Panc1 (cell line): ENCODE results near the gene BRMS1L. TPM values are rescaled to one million over a fixed set of nuclear protein-coding genes. Genes with fewer than 3 reads are reported as not detected.
"Not testable (repeated sequence)": the region's sequence is repeated elsewhere in the genome, so short reads cannot be mapped to it uniquely, and the experiment has no call there.

ENCODE experiments used
- ATAC-seq: fragments of 200-7000 bp; cut with Tn5 transposase; 2 replicates; pipeline ENCODE4 v1.9.1; 2020; ENCODE audit warnings: mild to moderate bottlenecking, moderate library complexity
- BruUV-seq: library from RNA; stranded (reverse); fragments of 400-500 nt; replicated peaks from 2 replicates; lab custom pipeline; 2021; lab: Mats Ljungman, UMichigan
- CTCF ChIA-PET: fragments of 300-600 bp; sonication (Branson Sonifier 250); formaldehyde crosslinking; loops from one replicate; lab custom pipeline; 2022; ENCODE audit warnings: antibody characterized with exemption; lab: Charles Lee
- POLR2A ChIA-PET: fragments of 300-600 bp; sonication (Branson Sonifier 250); formaldehyde crosslinking; loops from one replicate; lab custom pipeline; 2022; ENCODE audit warnings: antibody characterized with exemption; lab: Charles Lee
- DNase-seq: peaks from one replicate; pipeline ENCODE4 v3.0.0-alpha.2; 2010; ENCODE audit warnings: low read depth, low spot score
- H3K27ac ChIP-seq: 2 replicates; pipeline ENCODE4 v1.5.1; 2011; ENCODE audit warnings: mild to moderate bottlenecking, low read length, inconsistent platforms
- H3K27me3 ChIP-seq: fragments of 200-500 bp; sonication (Bioruptor generic); 2 replicates; pipeline ENCODE4 v1.6.0; 2014; ENCODE audit warnings: low read length, inconsistent platforms; ENCODE audit not compliant: control insufficient read depth, insufficient read depth
- H3K36me3 ChIP-seq: fragments of 200-500 bp; sonication (Bioruptor generic); 2 replicates; pipeline ENCODE4 v1.5.1; 2014; ENCODE audit warnings: inconsistent platforms, mild to moderate bottlenecking, low read length, moderate library complexity; ENCODE audit not compliant: control insufficient read depth, insufficient read depth
- H3K4me1 ChIP-seq: 2 replicates; pipeline ENCODE4 v1.5.1; 2011; ENCODE audit warnings: inconsistent platforms, mild to moderate bottlenecking, low read length, moderate library complexity; ENCODE audit not compliant: control insufficient read depth, insufficient read depth
- H3K4me3 ChIP-seq, 2 experiments: 2 replicates each; pipeline ENCODE4 v1.5.1; 2011 to 2012; ENCODE audit warnings: low read depth in 2 of 2, low read length in 2 of 2, mild to moderate bottlenecking in 2 of 2, inconsistent platforms in 1 of 2, moderate library complexity in 1 of 2
- H3K9me3 ChIP-seq: fragments of 200-500 bp; sonication (Bioruptor generic); 2 replicates; pipeline ENCODE4 v1.5.1; 2014; ENCODE audit warnings: low read depth, mild to moderate bottlenecking, inconsistent platforms, low read length, moderate library complexity; ENCODE audit not compliant: control insufficient read depth, insufficient read depth
- POLR2AphosphoS5 ChIP-seq: IDR thresholded peaks from 2 replicates; pipeline ENCODE4 v1.6.1; 2012; ENCODE audit warnings: mild to moderate bottlenecking, low read depth, low read length, moderate library complexity
- SIN3A ChIP-seq: IDR thresholded peaks from 2 replicates; pipeline ENCODE4 v1.6.1; 2012; ENCODE audit warnings: low read depth, mild to moderate bottlenecking, low read length, moderate library complexity, borderline replicate concordance; ENCODE audit not compliant: insufficient read depth
- TCF7L2 ChIP-seq: IDR thresholded peaks from 2 replicates; pipeline ENCODE4 v1.6.1; 2011; ENCODE audit warnings: mild to moderate bottlenecking, low read depth, low read length, inconsistent platforms
- in situ Hi-C: cut with HindIII; loops from 2 replicates; pipeline ENCODE4 v1.10.0; 2016; ENCODE audit warnings: low sequenced_read_pairs, low pct_unique_long_range_greater_than_20kb
- intact Hi-C: fragments of 100-400 bp; cut with micrococcal nuclease; formaldehyde crosslinking; loops from one replicate; pipeline ENCODE4 v1.10.0; 2022; ENCODE audit not compliant: unreplicated experiment
- total RNA-seq: library from RNA; stranded (reverse); gene quantifications from one replicate; pipeline ENCODE4 v1.2.1, GENCODE V29; 2021; ENCODE audit not compliant: unreplicated experiment
- TF ChIP-seq, protein P1 (sequence below), 2 experiments: IDR thresholded peaks; 2 replicates each; pipeline ENCODE4 v1.6.1; 2011 to 2012; ENCODE audit warnings: low read depth in 2 of 2, control low read depth in 1 of 2, low read length in 1 of 2, mild to moderate bottlenecking in 1 of 2, moderate library complexity in 1 of 2; ENCODE audit not compliant: insufficient read depth in 1 of 2
- TF ChIP-seq, protein P2 (sequence below): fragments of 450-650 bp; IDR thresholded peaks from 2 replicates; pipeline ENCODE4 v1.5.1; 2017; ENCODE audit warnings: mild to moderate bottlenecking

The BRMS1L gene
- total RNA-seq, 1 experiment from 2014 or later, result 10.5 TPM

DNA sequence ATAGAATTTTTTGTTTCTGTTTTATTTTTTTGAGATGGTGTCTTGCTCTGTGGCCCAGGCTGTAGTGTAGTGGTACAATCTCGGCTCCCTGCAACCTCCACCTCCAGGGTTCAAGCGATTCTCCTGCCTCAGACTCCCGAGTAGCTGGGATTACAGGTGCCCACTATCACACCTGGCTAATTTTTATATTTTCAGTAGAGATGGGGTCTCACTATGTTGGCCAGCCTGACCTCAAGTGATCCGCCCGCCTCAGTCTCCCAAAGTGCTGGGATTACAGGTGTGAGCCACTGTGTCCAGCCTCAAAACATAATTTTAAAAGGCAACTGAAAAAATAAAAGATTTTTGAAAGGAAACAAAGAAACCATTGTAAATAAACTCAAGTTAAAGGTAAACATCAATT, 48.6 kb upstream of the BRMS1L start:
- H3K27me3 ChIP-seq, ATAC-seq, DNase-seq, H3K27ac ChIP-seq, in situ Hi-C loops, H3K4me3 ChIP-seq, POLR2A ChIA-PET, H3K36me3 ChIP-seq, BruUV-seq, H3K9me3 ChIP-seq, H3K4me1 ChIP-seq, CTCF ChIA-PET, intact Hi-C loops: not testable (repeated sequence)

DNA sequence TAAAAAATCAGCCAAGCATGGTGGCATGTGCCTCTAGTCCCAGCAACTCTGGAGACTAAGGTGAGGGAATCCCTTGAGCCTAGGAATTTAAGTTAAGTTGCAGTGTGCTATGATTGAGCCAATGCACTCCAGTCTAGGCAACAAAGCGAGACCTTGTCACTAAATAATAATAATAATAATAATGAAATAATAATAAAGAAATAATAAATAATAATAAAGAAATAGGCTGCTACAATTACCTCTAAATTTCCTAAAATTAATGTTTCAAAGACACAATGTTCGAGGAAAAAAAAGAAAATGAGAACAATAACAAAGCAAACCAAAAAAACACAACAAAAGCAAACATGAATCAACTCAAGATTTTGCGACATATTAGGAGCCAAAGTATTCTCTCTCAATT, 46.8 kb upstream of the BRMS1L start:
- no TSS peak for BruUV-seq
- CTCF ChIA-PET, result no interaction called here
- POLR2A ChIA-PET, result no interaction called here

DNA sequence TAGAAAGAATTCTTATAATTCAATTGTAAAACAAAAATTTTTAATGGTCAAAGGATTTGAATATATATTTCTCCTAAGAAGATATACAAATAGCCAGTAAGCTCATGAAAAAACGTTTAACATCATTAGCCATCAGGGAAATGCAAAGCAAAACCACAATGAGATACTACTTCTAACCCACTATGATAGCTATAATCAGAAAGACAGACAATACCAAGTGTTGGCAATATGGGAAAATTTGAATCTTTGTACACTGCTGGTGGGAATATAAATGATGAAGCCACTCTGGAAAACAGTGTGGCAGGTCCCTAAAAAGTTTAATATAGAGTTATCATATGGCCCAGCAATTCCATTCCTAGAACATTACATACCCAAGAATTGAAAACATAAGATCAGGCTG, 42.4 kb upstream of the BRMS1L start:
- CTCF ChIA-PET, result interaction anchor here (0.5 kb wide), 1 partner anchor 28 kb away, joined by 12 read pairs; no protein-coding TSS in a partner anchor
- no peaks in the 10 kb centered on the region for H3K9me3 ChIP-seq
- in situ Hi-C loops (no loop called here), intact Hi-C loops (no loop called here)
- no peaks in the 10 kb centered on the region for H3K4me1 ChIP-seq
- H3K4me3 ChIP-seq, result no peak overlapping the region
- ATAC-seq (no peak), DNase-seq (no peak)
- H3K27me3 ChIP-seq, result no peaks in the 10 kb centered on the region
- TF ChIP-seq SIN3A (no peak), POLR2AphosphoS5 (no peak), TCF7L2 (no peak)
- TF ChIP-seq, protein P1, sequence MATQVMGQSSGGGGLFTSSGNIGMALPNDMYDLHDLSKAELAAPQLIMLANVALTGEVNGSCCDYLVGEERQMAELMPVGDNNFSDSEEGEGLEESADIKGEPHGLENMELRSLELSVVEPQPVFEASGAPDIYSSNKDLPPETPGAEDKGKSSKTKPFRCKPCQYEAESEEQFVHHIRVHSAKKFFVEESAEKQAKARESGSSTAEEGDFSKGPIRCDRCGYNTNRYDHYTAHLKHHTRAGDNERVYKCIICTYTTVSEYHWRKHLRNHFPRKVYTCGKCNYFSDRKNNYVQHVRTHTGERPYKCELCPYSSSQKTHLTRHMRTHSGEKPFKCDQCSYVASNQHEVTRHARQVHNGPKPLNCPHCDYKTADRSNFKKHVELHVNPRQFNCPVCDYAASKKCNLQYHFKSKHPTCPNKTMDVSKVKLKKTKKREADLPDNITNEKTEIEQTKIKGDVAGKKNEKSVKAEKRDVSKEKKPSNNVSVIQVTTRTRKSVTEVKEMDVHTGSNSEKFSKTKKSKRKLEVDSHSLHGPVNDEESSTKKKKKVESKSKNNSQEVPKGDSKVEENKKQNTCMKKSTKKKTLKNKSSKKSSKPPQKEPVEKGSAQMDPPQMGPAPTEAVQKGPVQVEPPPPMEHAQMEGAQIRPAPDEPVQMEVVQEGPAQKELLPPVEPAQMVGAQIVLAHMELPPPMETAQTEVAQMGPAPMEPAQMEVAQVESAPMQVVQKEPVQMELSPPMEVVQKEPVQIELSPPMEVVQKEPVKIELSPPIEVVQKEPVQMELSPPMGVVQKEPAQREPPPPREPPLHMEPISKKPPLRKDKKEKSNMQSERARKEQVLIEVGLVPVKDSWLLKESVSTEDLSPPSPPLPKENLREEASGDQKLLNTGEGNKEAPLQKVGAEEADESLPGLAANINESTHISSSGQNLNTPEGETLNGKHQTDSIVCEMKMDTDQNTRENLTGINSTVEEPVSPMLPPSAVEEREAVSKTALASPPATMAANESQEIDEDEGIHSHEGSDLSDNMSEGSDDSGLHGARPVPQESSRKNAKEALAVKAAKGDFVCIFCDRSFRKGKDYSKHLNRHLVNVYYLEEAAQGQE (IDR thresholded peaks at IDR 0.05; ENCODE audit: insufficient read depth in 1 of 2, low read depth in 2 of 2, low read length in 1 of 2), result no peak
- TF ChIP-seq, protein P2, sequence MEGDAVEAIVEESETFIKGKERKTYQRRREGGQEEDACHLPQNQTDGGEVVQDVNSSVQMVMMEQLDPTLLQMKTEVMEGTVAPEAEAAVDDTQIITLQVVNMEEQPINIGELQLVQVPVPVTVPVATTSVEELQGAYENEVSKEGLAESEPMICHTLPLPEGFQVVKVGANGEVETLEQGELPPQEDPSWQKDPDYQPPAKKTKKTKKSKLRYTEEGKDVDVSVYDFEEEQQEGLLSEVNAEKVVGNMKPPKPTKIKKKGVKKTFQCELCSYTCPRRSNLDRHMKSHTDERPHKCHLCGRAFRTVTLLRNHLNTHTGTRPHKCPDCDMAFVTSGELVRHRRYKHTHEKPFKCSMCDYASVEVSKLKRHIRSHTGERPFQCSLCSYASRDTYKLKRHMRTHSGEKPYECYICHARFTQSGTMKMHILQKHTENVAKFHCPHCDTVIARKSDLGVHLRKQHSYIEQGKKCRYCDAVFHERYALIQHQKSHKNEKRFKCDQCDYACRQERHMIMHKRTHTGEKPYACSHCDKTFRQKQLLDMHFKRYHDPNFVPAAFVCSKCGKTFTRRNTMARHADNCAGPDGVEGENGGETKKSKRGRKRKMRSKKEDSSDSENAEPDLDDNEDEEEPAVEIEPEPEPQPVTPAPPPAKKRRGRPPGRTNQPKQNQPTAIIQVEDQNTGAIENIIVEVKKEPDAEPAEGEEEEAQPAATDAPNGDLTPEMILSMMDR, result no peak
- BruUV-seq, result no TSS peak
- H3K27ac ChIP-seq, result no peak overlapping the region
- POLR2A ChIA-PET, result no interaction called here
- H3K36me3 ChIP-seq, result no peaks in the 10 kb centered on the region

More for the DNA sequence above, 46.8 kb upstream of the BRMS1L start:
- TF ChIP-seq, protein P1 (IDR thresholded peaks at IDR 0.05; ENCODE audit: insufficient read depth in 1 of 2, low read depth in 2 of 2, low read length in 1 of 2), result no peak
- TF ChIP-seq TCF7L2 (no peak), SIN3A (no peak)
- no peaks in the 10 kb centered on the region for H3K4me1 ChIP-seq
- no peaks in the 10 kb centered on the region for H3K36me3 ChIP-seq
- DNase-seq (no peak), ATAC-seq (no peak)
- no peak overlapping the region for H3K27ac ChIP-seq
- no peaks in the 10 kb centered on the region for H3K27me3 ChIP-seq
- in situ Hi-C loops (no loop called here), intact Hi-C loops (no loop called here)
- H3K4me3 ChIP-seq, result no peak overlapping the region
- no peaks in the 10 kb centered on the region for H3K9me3 ChIP-seq
